T-helper 17 cell (primary cell): ENCODE results near the gene HMGN4. TPM values are rescaled to one million over a fixed set of nuclear protein-coding genes. Genes with fewer than 3 reads are reported as not detected.
A peak's percentile ranks its signal among the peaks of the same experiment; 100 is the strongest.

Source experiments
- ATAC-seq: fragments of 150-1000 bp; cut with Tn5 transposase; 2 replicates; pipeline ENCODE4 v1.10.0; 2021; ENCODE audit warnings: mild to moderate bottlenecking, moderate library complexity
- DNase-seq, 3 donors: peaks; one replicate each; pipeline versions ENCODE4 v3.0.0 to v3.0.0-alpha.2; 2020 to 2021
- H3K9me3 ChIP-seq: one replicate; pipeline ENCODE4 v1.7.0; 2013; ENCODE audit warnings: low read length, mild to moderate bottlenecking; ENCODE audit not compliant: control insufficient read depth, poor library complexity, severe bottlenecking
- H3K27ac Mint-ChIP-seq: one replicate; pipeline ENCODE4 v1.8.0; 2022; ENCODE audit warnings: mild to moderate bottlenecking, moderate library complexity, mixed read lengths
- H3K27me3 Mint-ChIP-seq: one replicate; pipeline ENCODE4 v1.8.0; 2022; ENCODE audit warnings: mixed read lengths
- H3K36me3 Mint-ChIP-seq: one replicate; pipeline ENCODE4 v1.8.0; 2022; ENCODE audit warnings: low read depth, mixed read lengths
- H3K4me1 Mint-ChIP-seq: one replicate; pipeline ENCODE4 v1.8.0; 2022; ENCODE audit warnings: mild to moderate bottlenecking, mixed read lengths
- H3K4me3 Mint-ChIP-seq: one replicate; pipeline ENCODE4 v1.8.0; 2022; ENCODE audit warnings: mild to moderate bottlenecking, moderate library complexity, mixed read lengths
- total RNA-seq, 4 donors: library from RNA in 2 of 4; stranded (reverse) in 2 of 4; gene quantifications; one replicate each; pipeline ENCODE4 v1.2.3 and lab custom pipeline; 2022 to 2026

Gene HMGN4
- total RNA-seq, 2 donors from 2014 or later, result 54.7 to 60.1 TPM

GRCh38 chr6:26563488-26563887 is 25.3 kb downstream of the HMGN4 start:
- no peak overlapping the region for H3K27ac Mint-ChIP-seq
- no peaks in the 10 kb centered on the region for H3K9me3 ChIP-seq
- DNase-seq, result no peak
- no peak for ATAC-seq
- H3K36me3 Mint-ChIP-seq, result peaks cover 1% of the 10 kb centered on the region
- H3K4me1 Mint-ChIP-seq, result peaks cover 7% of the 10 kb centered on the region
- no peak overlapping the region for H3K4me3 Mint-ChIP-seq
- H3K27me3 Mint-ChIP-seq, result no peaks in the 10 kb centered on the region

GRCh38 chr6:26568601-26569432 is 30.7 kb downstream of the HMGN4 start:
- Mint-ChIP-seq H3K4me1 (peaks cover 22% of the 10 kb centered on the region), H3K4me3 (peak overlapping the region; percentile 86), H3K27me3 (no peaks in the 10 kb centered on the region), H3K36me3 (peaks cover 3% of the 10 kb centered on the region), H3K27ac (peak overlapping the region; percentile 95)
- peak; percentile 86 to 100 (median 93) for DNase-seq
- peak; percentile 83 for ATAC-seq
- peaks cover 3% of the 10 kb centered on the region for H3K9me3 ChIP-seq

- peaks cover 20% of the 10 kb centered on the region for H3K4me1 Mint-ChIP-seq
- peak overlapping the region; percentile 86 for H3K4me3 Mint-ChIP-seq
- ATAC-seq, result no peak
- H3K36me3 Mint-ChIP-seq, result peaks cover 3% of the 10 kb centered on the region
- DNase-seq, result no peak
- no peaks in the 10 kb centered on the region for H3K27me3 Mint-ChIP-seq
- peaks cover 3% of the 10 kb centered on the region for H3K9me3 ChIP-seq
- peak overlapping the region; percentile 95 for H3K27ac Mint-ChIP-seq
Observed at GRCh38 chr6:26569433-26569764, 31.2 kb downstream of the HMGN4 start.

GRCh38 chr6:26570027-26570809 is 32.1 kb downstream of the HMGN4 start:
- no peaks in the 10 kb centered on the region for H3K27me3 Mint-ChIP-seq
- H3K4me1 Mint-ChIP-seq, result peaks cover 20% of the 10 kb centered on the region
- H3K4me3 Mint-ChIP-seq, result no peak overlapping the region
- DNase-seq (no peak), ATAC-seq (no peak)
- peaks cover 3% of the 10 kb centered on the region for H3K9me3 ChIP-seq
- peaks cover 3% of the 10 kb centered on the region for H3K36me3 Mint-ChIP-seq
- H3K27ac Mint-ChIP-seq, result peak overlapping the region; percentile 95

GRCh38 chr6:26571592-26572296 is 33.6 kb downstream of the HMGN4 start:
- peak; percentile 54 for ATAC-seq
- peak overlapping the region; percentile 49 for H3K27ac Mint-ChIP-seq
- DNase-seq, result peak in 1 of 3 donors; percentile 27
- peak overlapping the region; percentile 72 for H3K4me3 Mint-ChIP-seq
- H3K27me3 Mint-ChIP-seq, result no peaks in the 10 kb centered on the region
- peaks cover 3% of the 10 kb centered on the region for H3K9me3 ChIP-seq
- H3K4me1 Mint-ChIP-seq, result peaks cover 23% of the 10 kb centered on the region
- H3K36me3 Mint-ChIP-seq, result peaks cover 3% of the 10 kb centered on the region

GRCh38 chr6:26575494-26575939 is 37.4 kb downstream of the HMGN4 start:
- H3K27ac Mint-ChIP-seq, result no peak overlapping the region
- no peaks in the 10 kb centered on the region for H3K27me3 Mint-ChIP-seq
- no peak overlapping the region for H3K4me3 Mint-ChIP-seq
- peaks cover 21% of the 10 kb centered on the region for H3K4me1 Mint-ChIP-seq
- ATAC-seq (no peak), DNase-seq (no peak)
- H3K9me3 ChIP-seq, result peaks cover 5% of the 10 kb centered on the region
- H3K36me3 Mint-ChIP-seq, result no peaks in the 10 kb centered on the region

GRCh38 chr6:26576407-26576843 is 38.3 kb downstream of the HMGN4 start:
- no peaks in the 10 kb centered on the region for H3K27me3 Mint-ChIP-seq
- H3K4me1 Mint-ChIP-seq, result peaks cover 21% of the 10 kb centered on the region
- H3K27ac Mint-ChIP-seq, result peak overlapping the region; percentile 88
- H3K36me3 Mint-ChIP-seq, result no peaks in the 10 kb centered on the region
- peaks cover 5% of the 10 kb centered on the region for H3K9me3 ChIP-seq
- no peak for ATAC-seq
- DNase-seq, result no peak
- peak overlapping the region; percentile 73 for H3K4me3 Mint-ChIP-seq

- Mint-ChIP-seq H3K4me1 (peaks cover 15% of the 10 kb centered on the region), H3K36me3 (no peaks in the 10 kb centered on the region), H3K27me3 (no peaks in the 10 kb centered on the region), H3K27ac (peak overlapping the region; percentile 88), H3K4me3 (peak overlapping the region; percentile 73)
- DNase-seq (peak in 2 of 3 donors; percentile 27 to 33), ATAC-seq (peak; percentile 67)
- H3K9me3 ChIP-seq, result peaks cover 3% of the 10 kb centered on the region
Observed at GRCh38 chr6:26576929-26577719, 39.0 kb downstream of the HMGN4 start.

GRCh38 chr6:26577720-26578072 is 39.5 kb downstream of the HMGN4 start:
- peak overlapping the region; percentile 73 for H3K4me3 Mint-ChIP-seq
- no peaks in the 10 kb centered on the region for H3K27me3 Mint-ChIP-seq
- ATAC-seq (no peak), DNase-seq (no peak)
- H3K4me1 Mint-ChIP-seq, result peaks cover 13% of the 10 kb centered on the region
- H3K9me3 ChIP-seq, result peaks cover 3% of the 10 kb centered on the region
- H3K27ac Mint-ChIP-seq, result peak overlapping the region; percentile 88
- H3K36me3 Mint-ChIP-seq, result no peaks in the 10 kb centered on the region

GRCh38 chr6:26578279-26578678 is 40.1 kb downstream of the HMGN4 start:
- H3K9me3 ChIP-seq, result peaks cover 3% of the 10 kb centered on the region
- no peak for DNase-seq
- no peak for ATAC-seq
- Mint-ChIP-seq H3K27me3 (peaks cover 6% of the 10 kb centered on the region), H3K27ac (no peak overlapping the region), H3K36me3 (no peaks in the 10 kb centered on the region), H3K4me3 (no peak overlapping the region), H3K4me1 (peaks cover 13% of the 10 kb centered on the region)

- ATAC-seq, result no peak
- no peaks in the 10 kb centered on the region for H3K36me3 Mint-ChIP-seq
- peaks cover 16% of the 10 kb centered on the region for H3K4me1 Mint-ChIP-seq
- H3K9me3 ChIP-seq, result peaks cover 3% of the 10 kb centered on the region
- no peak for DNase-seq
- peaks cover 10% of the 10 kb centered on the region for H3K27me3 Mint-ChIP-seq
- H3K4me3 Mint-ChIP-seq, result peak overlapping the region; percentile 5
- no peak overlapping the region for H3K27ac Mint-ChIP-seq
Observed at GRCh38 chr6:26578741-26579140, 40.6 kb downstream of the HMGN4 start.

GRCh38 chr6:26581164-26581915 is 43.2 kb downstream of the HMGN4 start:
- peaks cover 16% of the 10 kb centered on the region for H3K4me1 Mint-ChIP-seq
- no peaks in the 10 kb centered on the region for H3K36me3 Mint-ChIP-seq

More at GRCh38 chr6:26581164-26581915, 43.2 kb downstream of the HMGN4 start:
- peaks cover 3% of the 10 kb centered on the region for H3K9me3 ChIP-seq
- H3K4me3 Mint-ChIP-seq, result no peak overlapping the region
- DNase-seq (no peak), ATAC-seq (no peak)
- H3K27ac Mint-ChIP-seq, result no peak overlapping the region
- H3K27me3 Mint-ChIP-seq, result peaks cover 22% of the 10 kb centered on the region
